Progenitor cell of endocrine pancreas (in vitro differentiated cells): Measurements from ENCODE around the gene EXOC3L1. TPM values are rescaled to one million over a fixed set of nuclear protein-coding genes. Genes with fewer than 3 reads are reported as not detected.

Experiments used
- DNase-seq: peaks from one replicate; pipeline ENCODE4 v3.0.0; 2021; ENCODE audit warnings: low spot score; ENCODE audit not compliant: unreplicated experiment
- H3K27ac Mint-ChIP-seq: 2 replicates; pipeline ENCODE4 v1.8.0; 2021; ENCODE audit warnings: mild to moderate bottlenecking, moderate library complexity, mixed read lengths
- H3K27me3 Mint-ChIP-seq: 2 replicates; pipeline ENCODE4 v1.8.0; 2021; ENCODE audit warnings: mixed read lengths
- H3K36me3 Mint-ChIP-seq: 2 replicates; pipeline ENCODE4 v1.8.0; 2022; ENCODE audit warnings: mixed read lengths; ENCODE audit not compliant: insufficient read depth
- H3K4me1 Mint-ChIP-seq: 2 replicates; pipeline ENCODE4 v1.8.0; 2021; ENCODE audit warnings: low read depth, mixed read lengths
- H3K4me3 Mint-ChIP-seq: 2 replicates; pipeline ENCODE4 v1.8.0; 2021; ENCODE audit warnings: low read depth, mild to moderate bottlenecking, moderate library complexity, mixed read lengths
- H3K9me3 Mint-ChIP-seq: 2 replicates; pipeline ENCODE4 v1.8.0; 2021; ENCODE audit warnings: low read depth, mixed read lengths
- total RNA-seq: library from RNA; stranded (reverse); gene quantifications from 2 replicates; pipeline ENCODE4 v1.2.1, GENCODE V29; 2021
- TF ChIP-seq, protein P1 (sequence below): fragments of 200-600 bp; sonication (generic); IDR thresholded peaks from one replicate; pipeline ENCODE4 v1.5.0; 2021; ENCODE audit warnings: antibody characterized with exemption, mild to moderate bottlenecking; ENCODE audit not compliant: unreplicated experiment

Gene EXOC3L1
- total RNA-seq, 1 donor from 2014 or later = not detected

DNA sequence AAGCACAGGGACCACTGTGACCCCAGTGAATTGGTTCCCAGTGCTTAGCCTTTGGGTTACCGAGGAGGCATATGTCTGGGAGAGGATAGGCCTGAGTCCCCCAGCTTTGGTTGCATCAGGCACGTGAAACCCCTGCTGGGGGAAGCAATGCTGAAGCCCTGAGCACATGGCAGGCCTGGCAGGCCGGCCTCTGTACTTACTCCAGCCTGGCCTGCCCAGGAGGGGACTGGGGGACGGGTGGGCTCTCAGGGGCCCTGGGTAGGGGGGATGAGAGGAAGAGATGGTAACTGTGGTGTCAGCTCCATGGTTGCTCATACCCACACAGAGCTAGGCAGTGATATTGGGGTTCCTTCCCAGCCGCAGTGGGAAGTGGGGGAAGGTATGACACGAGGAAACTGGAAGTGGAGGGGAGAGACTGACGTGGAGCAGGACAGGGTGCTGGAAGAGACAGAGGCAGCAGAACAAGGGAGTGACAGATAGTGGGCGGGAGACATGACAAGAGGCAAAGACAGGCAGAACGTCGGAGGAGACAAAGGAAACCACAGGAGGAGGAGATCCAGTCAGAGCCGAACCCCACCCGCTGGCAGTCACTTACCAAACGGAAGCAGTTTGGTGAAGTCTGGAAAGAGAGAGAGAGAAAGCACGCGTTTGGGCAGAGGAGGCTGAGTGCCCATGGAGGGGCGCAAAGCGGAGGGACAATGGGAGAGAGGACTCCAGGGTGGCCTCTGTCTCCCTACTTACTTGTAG lies 46.1 kb upstream of the EXOC3L1 start:
- H3K36me3 Mint-ChIP-seq = peaks cover 12% of the 10 kb centered on the region

DNA sequence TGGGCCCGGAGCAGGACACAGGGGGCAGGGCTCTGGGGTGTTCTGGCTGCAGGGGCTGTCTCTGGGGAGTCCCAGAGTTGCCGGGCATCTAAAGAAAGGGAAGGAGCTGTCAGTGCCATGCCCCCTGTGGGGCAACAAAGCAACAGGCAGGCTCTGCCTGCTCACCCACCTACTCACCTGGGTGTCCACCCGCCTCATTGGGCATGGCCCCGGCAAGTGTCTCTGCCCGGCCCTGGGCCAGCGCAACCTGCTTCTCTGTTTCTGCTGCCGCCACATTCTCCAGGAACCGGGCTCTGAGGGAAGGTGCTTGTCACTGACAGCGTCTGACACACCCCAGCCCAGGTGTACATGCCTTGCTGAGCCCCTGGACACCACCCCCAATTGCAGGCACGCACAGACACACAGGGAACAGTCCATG lies 44.3 kb upstream of the EXOC3L1 start:
- H3K27ac Mint-ChIP-seq = no peak overlapping the region
- H3K9me3 Mint-ChIP-seq = no peaks in the 10 kb centered on the region
- no peak overlapping the region for H3K4me3 Mint-ChIP-seq
- no peaks in the 10 kb centered on the region for H3K4me1 Mint-ChIP-seq
- no peak for DNase-seq
- H3K36me3 Mint-ChIP-seq = peaks cover 14% of the 10 kb centered on the region
- TF ChIP-seq, protein P1, sequence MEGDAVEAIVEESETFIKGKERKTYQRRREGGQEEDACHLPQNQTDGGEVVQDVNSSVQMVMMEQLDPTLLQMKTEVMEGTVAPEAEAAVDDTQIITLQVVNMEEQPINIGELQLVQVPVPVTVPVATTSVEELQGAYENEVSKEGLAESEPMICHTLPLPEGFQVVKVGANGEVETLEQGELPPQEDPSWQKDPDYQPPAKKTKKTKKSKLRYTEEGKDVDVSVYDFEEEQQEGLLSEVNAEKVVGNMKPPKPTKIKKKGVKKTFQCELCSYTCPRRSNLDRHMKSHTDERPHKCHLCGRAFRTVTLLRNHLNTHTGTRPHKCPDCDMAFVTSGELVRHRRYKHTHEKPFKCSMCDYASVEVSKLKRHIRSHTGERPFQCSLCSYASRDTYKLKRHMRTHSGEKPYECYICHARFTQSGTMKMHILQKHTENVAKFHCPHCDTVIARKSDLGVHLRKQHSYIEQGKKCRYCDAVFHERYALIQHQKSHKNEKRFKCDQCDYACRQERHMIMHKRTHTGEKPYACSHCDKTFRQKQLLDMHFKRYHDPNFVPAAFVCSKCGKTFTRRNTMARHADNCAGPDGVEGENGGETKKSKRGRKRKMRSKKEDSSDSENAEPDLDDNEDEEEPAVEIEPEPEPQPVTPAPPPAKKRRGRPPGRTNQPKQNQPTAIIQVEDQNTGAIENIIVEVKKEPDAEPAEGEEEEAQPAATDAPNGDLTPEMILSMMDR = no peak
- H3K27me3 Mint-ChIP-seq = no peaks in the 10 kb centered on the region

More for the DNA sequence above, 46.1 kb upstream of the EXOC3L1 start:
- Mint-ChIP-seq H3K4me1 (no peaks in the 10 kb centered on the region), H3K27ac (no peak overlapping the region), H3K9me3 (no peaks in the 10 kb centered on the region), H3K27me3 (no peaks in the 10 kb centered on the region), H3K4me3 (no peak overlapping the region)
- TF ChIP-seq, protein P1 = no peak
- no peak for DNase-seq

DNA sequence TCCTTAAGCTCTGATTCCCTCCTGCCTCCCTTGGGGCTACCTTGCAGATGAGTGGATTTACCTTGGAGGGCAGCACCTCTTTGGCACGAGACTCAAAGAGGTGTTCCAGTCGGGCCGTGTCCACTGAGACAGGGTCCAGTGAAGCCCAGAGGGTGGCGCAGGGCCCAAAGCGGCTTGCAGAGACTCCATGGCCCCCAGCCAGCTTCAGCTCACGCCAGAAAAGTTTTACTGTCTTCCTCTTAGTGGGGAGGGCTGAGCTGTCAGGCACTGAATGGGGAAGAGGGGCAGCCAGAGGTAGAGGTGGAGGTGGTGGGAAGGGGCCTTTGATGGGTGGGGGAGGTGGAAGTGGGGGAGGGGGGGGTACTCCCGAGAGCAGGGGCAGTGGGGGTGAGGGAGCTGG lies 43.7 kb upstream of the EXOC3L1 start:
- no peak overlapping the region for H3K4me3 Mint-ChIP-seq
- H3K9me3 Mint-ChIP-seq = no peaks in the 10 kb centered on the region
- H3K4me1 Mint-ChIP-seq = no peaks in the 10 kb centered on the region
- peaks cover 14% of the 10 kb centered on the region for H3K36me3 Mint-ChIP-seq
- H3K27ac Mint-ChIP-seq = no peak overlapping the region
- no peaks in the 10 kb centered on the region for H3K27me3 Mint-ChIP-seq
- TF ChIP-seq, protein P1 = no peak
- no peak for DNase-seq

DNA sequence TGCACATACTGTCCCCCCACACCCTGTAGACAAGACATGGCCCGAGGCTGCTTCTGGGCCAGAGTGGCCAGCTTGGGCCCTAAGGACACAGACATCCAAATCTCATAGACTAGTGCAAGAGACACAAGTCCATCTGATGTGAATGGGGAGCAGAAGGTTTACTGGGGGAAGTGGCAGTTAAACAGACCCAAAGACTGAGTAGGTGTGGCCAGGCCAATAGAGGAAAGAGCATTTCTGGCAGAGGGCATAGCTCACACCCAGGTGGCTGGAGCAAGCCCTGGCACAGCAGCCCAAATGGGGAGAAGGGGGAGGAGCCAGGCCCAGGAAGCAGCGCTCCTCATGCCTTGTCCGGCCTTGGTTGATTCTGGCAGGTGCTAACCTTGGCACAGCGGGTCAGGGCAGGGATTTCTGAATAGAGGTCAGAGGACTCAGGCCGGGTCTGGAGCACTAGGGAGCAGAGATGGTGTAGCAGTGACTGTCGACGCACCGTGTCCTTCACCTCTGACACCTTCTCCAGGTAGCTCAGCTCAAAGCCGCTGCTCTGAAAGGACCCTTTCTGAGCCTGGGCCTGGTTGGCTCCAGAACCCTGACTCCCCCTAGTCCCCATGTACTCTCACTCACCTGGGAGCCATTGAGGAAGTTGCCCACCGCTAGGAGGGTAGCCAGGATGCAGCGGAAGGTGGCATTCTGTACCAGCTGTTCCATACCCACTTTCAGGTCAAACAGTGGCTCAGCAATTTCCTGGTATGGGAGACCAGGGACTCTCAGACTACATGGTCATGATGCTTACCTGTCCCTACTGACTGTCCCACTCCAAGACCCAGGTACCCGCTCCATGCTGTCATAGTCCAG lies 41.1 kb upstream of the EXOC3L1 start:
- TF ChIP-seq, protein P1 = no peak
- H3K36me3 Mint-ChIP-seq = peaks cover 8% of the 10 kb centered on the region

More for the DNA sequence above, 41.1 kb upstream of the EXOC3L1 start:
- no peaks in the 10 kb centered on the region for H3K27me3 Mint-ChIP-seq
- H3K4me1 Mint-ChIP-seq = peaks cover 17% of the 10 kb centered on the region
- no peaks in the 10 kb centered on the region for H3K9me3 Mint-ChIP-seq
- H3K27ac Mint-ChIP-seq = no peak overlapping the region
- no peak for DNase-seq
- H3K4me3 Mint-ChIP-seq = no peak overlapping the region
